Osteoblast (primary cell): ENCODE measurements around the gene BRD7. TPM values are rescaled to one million over a fixed set of nuclear protein-coding genes. Genes with fewer than 3 reads are reported as not detected.

ENCODE experiments used
- DNase-seq: peaks from one replicate; pipeline ENCODE4 v3.0.0; 2011; ENCODE audit warnings: low spot score, mixed read lengths; ENCODE audit not compliant: insufficient read length; ENCODE audit errors: missing footprints
- H2AFZ ChIP-seq: 2 replicates; pipeline ENCODE4 v1.6.0; 2011; ENCODE audit warnings: mild to moderate bottlenecking, low read length
- H3K27ac ChIP-seq: 2 replicates; pipeline ENCODE4 v1.5.1; 2011; ENCODE audit warnings: mild to moderate bottlenecking, low read depth, low read length, moderate library complexity
- H3K27me3 ChIP-seq: 2 replicates; pipeline ENCODE4 v1.6.0; 2012; ENCODE audit warnings: mild to moderate bottlenecking, control low read depth, inconsistent platforms, low read length, moderate library complexity; ENCODE audit not compliant: insufficient read depth
- H3K36me3 ChIP-seq: 2 replicates; pipeline ENCODE4 v1.5.1; 2011; ENCODE audit warnings: mild to moderate bottlenecking, low read length, control low read depth, moderate library complexity; ENCODE audit not compliant: insufficient read depth
- H3K4me1 ChIP-seq: 2 replicates; pipeline ENCODE4 v1.5.1; 2011; ENCODE audit warnings: mild to moderate bottlenecking, low read length, control low read depth, moderate library complexity; ENCODE audit not compliant: insufficient read depth
- H3K4me2 ChIP-seq: 2 replicates; pipeline ENCODE4 v1.6.0; 2011; ENCODE audit warnings: mild to moderate bottlenecking, low read length; ENCODE audit not compliant: insufficient read depth
- H3K4me3 ChIP-seq: fragments of 200-600 bp; sonication (generic); 3 replicates; pipeline ENCODE4 v1.5.1; 2012; ENCODE audit warnings: mild to moderate bottlenecking, low read length, inconsistent platforms; ENCODE audit not compliant: insufficient read depth
- H3K79me2 ChIP-seq: 2 replicates; pipeline ENCODE4 v1.6.0; 2012; ENCODE audit warnings: mild to moderate bottlenecking, low read length, control low read depth, inconsistent platforms; ENCODE audit not compliant: insufficient read depth
- H3K9me3 ChIP-seq: 2 replicates; pipeline ENCODE4 v1.5.1; 2011; ENCODE audit warnings: low read depth, low read length, control low read depth
- H4K20me1 ChIP-seq: 2 replicates; pipeline ENCODE4 v1.6.0; 2012; ENCODE audit warnings: mild to moderate bottlenecking, low read length, control low read depth; ENCODE audit not compliant: insufficient read depth
- CTCF ChIP-seq: IDR thresholded peaks from 2 replicates; pipeline ENCODE4 v1.5.1; 2011; ENCODE audit warnings: mild to moderate bottlenecking, low read depth, low read length, moderate library complexity; ENCODE audit errors: extremely low read depth
- total RNA-seq: library from RNA; depleted of rRNA; stranded (reverse); fragments of >200 nt; gene quantifications from 2 replicates; pipeline ENCODE4 v1.2.3, GENCODE V29; 2012

BRD7 gene
- total RNA-seq, 1 donor = 22.8 TPM

- Histone ChIP-seq H3K4me3 (no peak overlapping the region), H3K4me2 (no peak overlapping the region), H3K79me2 (peaks cover 23% of the 10 kb centered on the region), H3K9me3 (no peaks in the 10 kb centered on the region), H3K27ac (no peak overlapping the region), H3K4me1 (peaks cover 16% of the 10 kb centered on the region), H2AFZ (no peak overlapping the region), H4K20me1 (peaks cover 10% of the 10 kb centered on the region), H3K27me3 (no peaks in the 10 kb centered on the region), H3K36me3 (no peaks in the 10 kb centered on the region)
- TF ChIP-seq CTCF = no peak
- DNase-seq = no peak
Observed at GRCh38 chr16:50371036-50371716, 2.4 kb upstream of the BRD7 start.

DNA sequence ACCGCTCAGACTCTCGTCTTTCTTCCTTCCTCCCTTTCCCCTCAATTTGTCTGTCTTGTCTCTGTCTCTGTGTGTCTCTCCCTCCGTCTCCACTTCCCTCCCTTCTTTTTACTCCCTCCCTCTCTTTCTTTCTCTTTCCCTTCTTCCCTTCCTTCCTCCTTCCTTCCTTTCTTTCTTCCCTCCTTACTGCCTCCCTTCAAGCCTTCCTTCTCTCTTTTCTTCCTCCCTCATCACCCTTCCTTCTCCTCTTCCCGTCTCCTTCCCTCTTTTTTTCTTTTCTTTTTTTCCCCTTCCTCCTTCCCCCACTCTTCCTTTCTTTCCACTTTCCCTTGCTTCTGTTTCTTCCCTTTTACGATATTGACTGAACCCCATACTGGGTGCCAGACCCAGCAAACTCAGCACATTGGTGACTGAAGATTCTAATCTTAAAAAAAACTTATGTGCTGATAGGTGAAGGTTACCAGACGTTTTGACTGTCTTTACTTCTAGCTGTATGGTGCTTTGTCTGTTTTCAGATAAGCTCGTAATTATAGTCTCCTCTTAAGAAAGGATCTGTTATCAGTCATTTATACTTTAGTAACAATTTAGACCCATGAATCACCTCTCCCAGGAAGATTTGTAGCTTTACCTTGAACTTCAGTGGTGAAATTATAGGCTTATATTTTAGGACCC is 481 bp upstream of the BRD7 start:
- Histone ChIP-seq H3K27me3 (no peaks in the 10 kb centered on the region), H3K27ac (no peak overlapping the region), H3K36me3 (peaks cover 5% of the 10 kb centered on the region), H2AFZ (peak overlapping the region; percentile 98), H3K79me2 (peaks cover 41% of the 10 kb centered on the region), H4K20me1 (peaks cover 10% of the 10 kb centered on the region), H3K4me1 (peaks cover 16% of the 10 kb centered on the region), H3K4me3 (peak overlapping the region; percentile 67), H3K9me3 (no peaks in the 10 kb centered on the region), H3K4me2 (peak overlapping the region; percentile 91)
- TF ChIP-seq CTCF = no peak
- peak; percentile 76 for DNase-seq

GRCh38 chr16:50367777-50368409 is 895 bp downstream of the BRD7 start:
- peak overlapping the region; percentile 79 for H3K4me3 ChIP-seq
- H3K4me2 ChIP-seq = peak overlapping the region; percentile 83
- H3K27ac ChIP-seq = peak overlapping the region; percentile 47
- peaks cover 10% of the 10 kb centered on the region for H3K4me1 ChIP-seq
- peaks cover 53% of the 10 kb centered on the region for H3K79me2 ChIP-seq
- H3K27me3 ChIP-seq = no peaks in the 10 kb centered on the region
- DNase-seq = peak; percentile 76
- H3K36me3 ChIP-seq = peaks cover 15% of the 10 kb centered on the region
- peak overlapping the region; percentile 59 for H2AFZ ChIP-seq
- no peak for TF ChIP-seq CTCF
- H3K9me3 ChIP-seq = no peaks in the 10 kb centered on the region
- peaks cover 10% of the 10 kb centered on the region for H4K20me1 ChIP-seq
